Measurements from ENCODE around the gene LCLAT1. TPM values are rescaled to one million over a fixed set of nuclear protein-coding genes. Genes with fewer than 3 reads are reported as not detected.

LCLAT1 gene
- total RNA-seq, 1 donor from 2014 or later = 21.6 TPM

DNA sequence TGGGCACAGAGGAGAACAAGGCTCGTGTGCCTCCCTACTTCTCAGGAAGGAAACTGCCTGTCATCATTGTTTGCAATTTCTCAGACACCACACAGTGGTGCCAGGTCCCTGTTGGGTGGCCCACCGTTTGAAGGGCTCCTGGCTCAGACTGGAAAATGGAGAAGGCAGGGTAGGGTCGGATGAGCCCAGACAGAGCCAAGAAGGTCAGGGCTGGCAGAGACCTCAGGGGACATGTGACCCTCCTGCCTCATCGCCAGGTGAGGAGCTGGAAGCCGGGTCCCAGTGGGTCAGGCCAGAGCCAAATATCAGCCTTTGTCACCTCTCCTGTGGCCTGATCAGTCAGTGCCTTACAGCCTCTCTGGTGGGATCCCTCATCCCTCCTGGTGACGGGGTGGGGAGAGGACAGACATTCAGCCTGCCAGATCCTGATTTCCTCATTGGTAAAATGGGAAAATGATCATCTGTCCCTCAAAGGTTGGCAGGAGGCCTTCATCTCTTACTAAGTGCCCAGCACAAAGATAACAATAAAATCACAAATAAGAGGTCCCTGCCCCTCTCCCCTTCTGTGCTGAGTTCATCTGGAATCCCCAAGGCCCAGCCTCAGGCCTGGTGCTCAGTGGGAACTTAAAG is 242.6 kb downstream of the LCLAT1 start:
- TF ChIP-seq, protein P1, sequence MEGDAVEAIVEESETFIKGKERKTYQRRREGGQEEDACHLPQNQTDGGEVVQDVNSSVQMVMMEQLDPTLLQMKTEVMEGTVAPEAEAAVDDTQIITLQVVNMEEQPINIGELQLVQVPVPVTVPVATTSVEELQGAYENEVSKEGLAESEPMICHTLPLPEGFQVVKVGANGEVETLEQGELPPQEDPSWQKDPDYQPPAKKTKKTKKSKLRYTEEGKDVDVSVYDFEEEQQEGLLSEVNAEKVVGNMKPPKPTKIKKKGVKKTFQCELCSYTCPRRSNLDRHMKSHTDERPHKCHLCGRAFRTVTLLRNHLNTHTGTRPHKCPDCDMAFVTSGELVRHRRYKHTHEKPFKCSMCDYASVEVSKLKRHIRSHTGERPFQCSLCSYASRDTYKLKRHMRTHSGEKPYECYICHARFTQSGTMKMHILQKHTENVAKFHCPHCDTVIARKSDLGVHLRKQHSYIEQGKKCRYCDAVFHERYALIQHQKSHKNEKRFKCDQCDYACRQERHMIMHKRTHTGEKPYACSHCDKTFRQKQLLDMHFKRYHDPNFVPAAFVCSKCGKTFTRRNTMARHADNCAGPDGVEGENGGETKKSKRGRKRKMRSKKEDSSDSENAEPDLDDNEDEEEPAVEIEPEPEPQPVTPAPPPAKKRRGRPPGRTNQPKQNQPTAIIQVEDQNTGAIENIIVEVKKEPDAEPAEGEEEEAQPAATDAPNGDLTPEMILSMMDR (IDR thresholded peaks at IDR 0.05) = no peak
- TF ChIP-seq EZH2phosphoT487 (IDR thresholded peaks at IDR 0.05) (no peak), EZH2 (IDR thresholded peaks at IDR 0.05) (no peak)
- H3K9me3 Mint-ChIP-seq = no peaks in the 10 kb centered on the region

DNA sequence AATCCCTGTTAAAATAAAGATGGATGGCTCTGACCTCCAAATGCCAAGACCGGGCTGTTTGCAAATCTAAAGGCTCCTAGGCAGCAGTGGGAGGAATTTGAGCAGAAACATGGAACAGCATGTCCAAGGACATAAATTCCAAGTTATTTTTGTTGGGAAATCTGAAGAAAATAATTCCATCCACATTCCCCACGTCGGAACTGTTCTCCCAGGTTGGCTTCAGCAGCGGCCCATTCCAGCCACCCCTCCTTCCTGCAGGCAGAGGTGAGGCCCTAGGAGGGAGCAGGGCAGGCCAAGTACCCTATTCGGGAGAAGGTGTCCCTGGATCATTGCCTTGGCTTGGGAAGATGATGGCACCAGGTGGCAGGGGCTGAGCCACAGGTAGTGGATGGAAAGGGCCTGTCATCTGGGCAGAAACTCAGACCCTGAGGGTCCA is 243.1 kb downstream of the LCLAT1 start:
- Histone ChIP-seq H3K4me3 (no peak overlapping the region), H3K9ac (no peak overlapping the region), H3F3A (ENCODE audit: low read depth) (no peaks in the 10 kb centered on the region), H3K9me3 (ENCODE audit: low read depth) (no peaks in the 10 kb centered on the region), H4K20me1 (ENCODE audit: low read depth) (no peaks in the 10 kb centered on the region), H3K4me1 (peaks cover 4% of the 10 kb centered on the region), H2AFZ (replicated peaks) (no peak overlapping the region), H3K27ac (no peak overlapping the region), H3K27me3 (no peaks in the 10 kb centered on the region), H3K36me3 (no peaks in the 10 kb centered on the region), H3K79me2 (ENCODE audit: low read depth) (no peaks in the 10 kb centered on the region), H3K4me2 (no peak overlapping the region)
- H3K4me3 Mint-ChIP-seq = no peak overlapping the region
- H3K27ac Mint-ChIP-seq = no peak overlapping the region
- no peak for DNase-seq (ENCODE audit: low spot score)
- no peaks in the 10 kb centered on the region for H3K27me3 Mint-ChIP-seq (ENCODE audit: insufficient read depth, low read depth)
- no peak for TF ChIP-seq EZH2phosphoT487 (IDR thresholded peaks at IDR 0.05)
- TF ChIP-seq EZH2 (IDR thresholded peaks at IDR 0.05) = no peak
- TF ChIP-seq, protein P1 (IDR thresholded peaks at IDR 0.05) = no peak
- H3K36me3 Mint-ChIP-seq = no peaks in the 10 kb centered on the region
- no peaks in the 10 kb centered on the region for H3K9me3 Mint-ChIP-seq
- H3K4me1 Mint-ChIP-seq = no peaks in the 10 kb centered on the region

More for the DNA sequence above, 242.6 kb downstream of the LCLAT1 start:
- no peaks in the 10 kb centered on the region for H3K79me2 ChIP-seq (ENCODE audit: low read depth)
- no peak overlapping the region for H3K27ac ChIP-seq
- no peak overlapping the region for H3K4me3 ChIP-seq
- Mint-ChIP-seq H3K4me1 (no peaks in the 10 kb centered on the region), H3K27me3 (ENCODE audit: insufficient read depth, low read depth) (no peaks in the 10 kb centered on the region), H3K36me3 (no peaks in the 10 kb centered on the region), H3K4me3 (no peak overlapping the region), H3K27ac (no peak overlapping the region)
- H3K4me1 ChIP-seq = peaks cover 4% of the 10 kb centered on the region
- no peak for DNase-seq (ENCODE audit: low spot score)
- H3K9ac ChIP-seq = no peak overlapping the region
- H4K20me1 ChIP-seq (ENCODE audit: low read depth) = no peaks in the 10 kb centered on the region
- H3K9me3 ChIP-seq (ENCODE audit: low read depth) = no peaks in the 10 kb centered on the region
- no peaks in the 10 kb centered on the region for H3K27me3 ChIP-seq
- no peaks in the 10 kb centered on the region for H3F3A ChIP-seq (ENCODE audit: low read depth)
- H2AFZ ChIP-seq (replicated peaks) = no peak overlapping the region
- H3K36me3 ChIP-seq = no peaks in the 10 kb centered on the region
- no peak overlapping the region for H3K4me2 ChIP-seq

DNA sequence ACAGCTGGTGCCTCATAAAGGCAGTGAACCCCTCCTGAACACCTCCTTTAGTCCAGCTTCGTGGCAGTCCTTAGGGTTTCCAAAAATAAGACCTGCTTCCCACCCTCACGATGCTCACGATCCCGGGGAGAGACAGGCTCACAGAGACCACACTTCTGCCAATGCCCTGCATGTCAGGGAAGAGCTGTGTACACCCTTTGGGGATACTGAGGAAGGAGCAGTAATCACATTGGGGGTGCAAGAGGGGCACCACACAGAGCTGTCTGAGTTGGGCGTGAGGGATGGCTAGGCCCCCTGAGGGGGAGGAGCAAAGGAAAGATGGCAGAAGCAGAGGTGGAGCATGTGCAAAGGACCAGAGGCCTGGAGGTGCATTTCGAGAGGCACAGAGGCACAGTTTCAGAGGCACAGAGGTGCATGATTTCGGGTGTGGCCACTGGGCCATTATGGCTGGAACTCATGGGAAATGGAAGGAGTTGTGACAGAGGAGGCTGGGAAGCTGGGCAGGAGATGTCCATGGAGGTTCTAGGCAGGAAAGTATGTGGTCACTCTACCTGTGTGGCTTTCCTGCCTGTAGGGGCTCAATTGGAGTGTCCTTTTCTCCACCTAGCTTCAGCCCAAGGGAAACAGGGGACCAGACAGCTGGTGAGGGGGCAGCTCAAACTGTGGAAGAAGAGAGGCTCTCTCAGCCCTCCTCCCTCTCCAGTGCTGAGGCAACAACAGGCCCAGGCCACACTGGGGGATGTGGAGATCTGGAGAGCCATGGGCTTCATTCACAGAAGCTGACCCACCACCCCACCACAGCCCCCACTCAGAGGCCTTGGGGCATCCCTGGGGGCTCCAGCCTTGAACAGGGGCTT is 244.3 kb downstream of the LCLAT1 start:
- no peak overlapping the region for H3K4me3 Mint-ChIP-seq
- no peaks in the 10 kb centered on the region for H3K9me3 Mint-ChIP-seq
- H3K27ac Mint-ChIP-seq = no peak overlapping the region
- Histone ChIP-seq H3K9ac (no peak overlapping the region), H4K20me1 (ENCODE audit: low read depth) (no peaks in the 10 kb centered on the region), H2AFZ (replicated peaks) (no peak overlapping the region), H3K4me1 (peaks cover 4% of the 10 kb centered on the region), H3K27me3 (no peaks in the 10 kb centered on the region), H3K4me2 (no peak overlapping the region), H3K9me3 (ENCODE audit: low read depth) (no peaks in the 10 kb centered on the region), H3K27ac (no peak overlapping the region), H3K36me3 (no peaks in the 10 kb centered on the region), H3F3A (ENCODE audit: low read depth) (no peaks in the 10 kb centered on the region), H3K4me3 (no peak overlapping the region), H3K79me2 (ENCODE audit: low read depth) (no peaks in the 10 kb centered on the region)
- no peaks in the 10 kb centered on the region for H3K36me3 Mint-ChIP-seq
- no peak for TF ChIP-seq EZH2 (IDR thresholded peaks at IDR 0.05)
- DNase-seq (ENCODE audit: low spot score) = no peak
- H3K27me3 Mint-ChIP-seq (ENCODE audit: insufficient read depth, low read depth) = peaks cover 2% of the 10 kb centered on the region
- no peaks in the 10 kb centered on the region for H3K4me1 Mint-ChIP-seq
